ENCODE measurements around the gene GIPC2. TPM values are rescaled to one million over a fixed set of nuclear protein-coding genes. Genes with fewer than 3 reads are reported as not detected.

The GIPC2 gene
- total and polyA plus RNA-seq, 11 donors: 0.99 to 4.0 (median 2.5) TPM

GRCh38 chr1:78091215-78091813 lies 45.5 kb downstream of the GIPC2 start:
- no peak overlapping the region for H3K27ac ChIP-seq
- H3K4me3 ChIP-seq: no peak overlapping the region
- H3K9me3 ChIP-seq: peaks cover 0 to 14% (median 5%) of the 10 kb centered on the region in 12 donors
- H3K36me3 ChIP-seq: no peaks in the 10 kb centered on the region
- DNase-seq (no peak), ATAC-seq (no peak)
- TF ChIP-seq POLR2A (IDR thresholded peaks at IDR 0.05) (no peak), CTCF (IDR thresholded peaks at IDR 0.05) (no peak)
- H3K27me3 ChIP-seq: no peaks in the 10 kb centered on the region
- WGBS, 4 donors: 89 to 95% (median 92%) methylated on average over 18 of the region's 18 CpGs
- peaks cover 0 to 9% (median 0%) of the 10 kb centered on the region in 12 donors for H3K4me1 ChIP-seq
- intact Hi-C loops (cut with DNase I): no loop called here

GRCh38 chr1:78091886-78092285 lies 46.1 kb downstream of the GIPC2 start:
- Histone ChIP-seq H3K27me3 (no peaks in the 10 kb centered on the region), H3K27ac (no peak overlapping the region), H3K4me1 (peaks cover 0 to 14% (median 0%) of the 10 kb centered on the region in 12 donors), H3K9me3 (peaks cover 0 to 8% (median 2%) of the 10 kb centered on the region in 12 donors), H3K4me3 (no peak overlapping the region), H3K36me3 (no peaks in the 10 kb centered on the region)
- DNase-seq (no peak), ATAC-seq (no peak)
- intact Hi-C loops (cut with DNase I): no loop called here
- TF ChIP-seq CTCF (IDR thresholded peaks at IDR 0.05): no peak
- no peak for TF ChIP-seq POLR2A (IDR thresholded peaks at IDR 0.05)
- WGBS, 4 donors: 89 to 94% (median 92%) methylated on average over 3 of the region's 3 CpGs

- Histone ChIP-seq H3K9me3 (peaks cover 0 to under 1% (median 0%) of the 10 kb centered on the region in 12 donors), H3K27ac (no peak overlapping the region), H3K4me1 (peaks cover 0 to 18% (median 5%) of the 10 kb centered on the region in 12 donors), H3K4me3 (no peak overlapping the region), H3K36me3 (no peaks in the 10 kb centered on the region), H3K27me3 (no peaks in the 10 kb centered on the region)
- DNase-seq (no peak), ATAC-seq (no peak)
- TF ChIP-seq CTCF (IDR thresholded peaks at IDR 0.05) (no peak), POLR2A (IDR thresholded peaks at IDR 0.05) (no peak)
- intact Hi-C loops (cut with DNase I): no loop called here
- 81 to 92% (median 88%) methylated on average over 1 of the region's 1 CpG for WGBS, 4 donors
These were observed 46.9 kb downstream of the GIPC2 start for GRCh38 chr1:78092643-78093042.

- peaks cover 0 to 24% (median 6%) of the 10 kb centered on the region in 12 donors for H3K4me1 ChIP-seq
- intact Hi-C loops (cut with DNase I): no loop called here
- no peak for ATAC-seq
- no peaks in the 10 kb centered on the region for H3K27me3 ChIP-seq
- no peak overlapping the region for H3K27ac ChIP-seq
- no peak for DNase-seq
- no peak overlapping the region for H3K4me3 ChIP-seq
- TF ChIP-seq POLR2A (IDR thresholded peaks at IDR 0.05) (no peak), CTCF (IDR thresholded peaks at IDR 0.05) (no peak)
- 96 to 100% (median 97%) methylated on average over 1 of the region's 1 CpG for WGBS, 4 donors
- H3K36me3 ChIP-seq: no peaks in the 10 kb centered on the region
- no peaks in the 10 kb centered on the region for H3K9me3 ChIP-seq
These were observed 47.8 kb downstream of the GIPC2 start for GRCh38 chr1:78093560-78093959.

Data from heart left ventricle (tissue), 16 donors.